Measurements from ENCODE around the gene PLXND1.

GRCh38 chr3:129648391-129648790, 41.9 kb upstream of the PLXND1 start:
- TF ChIP-seq CTCF (IDR thresholded peaks at IDR 0.05 in 2 of 3, conservative IDR thresholded peaks at IDR 0.05 in 1 of 3; ENCODE audit: borderline replicate concordance in 1 of 3, insufficient read depth in 1 of 3, low read depth in 2 of 3, low read length in 2 of 3): no peak
- no peak for TF ChIP-seq ZBTB33 (IDR thresholded peaks at IDR 0.05; ENCODE audit: extremely low read depth, insufficient replicate concordance, low read length)

Data from HCT116 (cell line).